HK-2 (cell line): Measurements from ENCODE around the gene TSR3.

Experiments
- DNase-seq: peaks from one replicate; pipeline ENCODE4 v3.0.0-alpha.2; 2018; ENCODE audit not compliant: unreplicated experiment

Gene TSR3

GRCh38 chr16:1377406-1378010, 25.8 kb upstream of the TSR3 start:
- no peak for DNase-seq

GRCh38 chr16:1375741-1376410, 24.2 kb upstream of the TSR3 start:
- DNase-seq, result no peak

DNA sequence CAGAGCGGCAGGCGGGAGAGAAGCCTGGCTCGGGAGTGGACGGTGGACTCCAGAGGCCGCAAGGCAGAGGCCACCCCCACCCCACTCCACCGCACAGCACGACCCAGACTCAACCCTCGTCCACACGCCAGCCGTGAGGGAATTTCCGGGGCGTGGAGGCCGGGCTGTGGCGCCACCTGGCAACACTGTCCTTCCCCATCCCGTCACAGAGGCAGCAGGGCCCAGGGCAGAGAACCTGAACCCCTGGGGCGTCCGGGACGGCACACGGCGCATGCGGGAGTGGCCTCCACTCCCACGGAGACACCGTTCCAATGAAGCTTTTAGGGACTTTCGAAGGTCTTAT, 23.6 kb upstream of the TSR3 start:
- no peak for DNase-seq

DNA sequence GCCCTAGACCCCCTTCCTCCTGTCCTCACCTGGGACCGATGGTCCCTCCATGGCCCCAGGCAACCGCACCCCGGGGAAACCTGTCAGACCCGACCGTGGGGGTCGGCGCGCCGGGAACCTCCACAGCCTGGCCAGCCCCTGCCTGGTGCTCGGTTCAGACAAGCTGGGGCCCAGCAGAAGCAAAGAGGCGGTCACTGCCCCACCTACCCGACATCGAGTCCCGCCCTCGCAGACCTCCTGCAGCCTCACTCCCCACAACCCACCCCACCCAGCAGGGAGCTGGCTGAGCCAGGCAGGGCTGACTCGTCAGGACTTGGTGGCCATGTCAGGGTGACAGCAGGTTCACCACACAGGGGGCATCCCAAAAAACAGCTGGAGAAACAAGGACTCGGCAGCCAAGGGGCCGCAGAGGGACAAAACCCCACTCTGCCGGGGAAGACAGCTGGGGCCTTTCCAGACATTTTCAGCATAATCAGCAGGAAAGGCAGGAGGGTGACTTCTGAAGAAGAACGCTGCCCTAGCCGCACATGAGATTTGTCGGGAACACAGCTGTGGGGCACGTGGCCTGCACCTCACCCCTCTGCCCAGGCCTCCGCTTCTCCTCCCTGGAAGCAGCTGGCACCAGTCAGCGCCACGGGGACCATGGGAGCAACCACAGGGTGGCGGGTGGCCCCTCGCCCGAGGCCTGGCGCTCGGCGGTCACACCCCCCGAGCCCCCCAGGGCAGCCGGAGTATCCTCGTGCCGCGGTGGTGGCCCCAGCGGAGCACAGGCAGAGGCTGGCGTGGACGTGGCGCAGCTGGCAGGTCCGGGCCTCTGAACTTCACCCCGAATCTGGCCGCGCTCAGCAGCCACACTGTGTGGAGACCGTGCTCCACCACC, 23.0 kb upstream of the TSR3 start:
- no peak for DNase-seq

- no peak for DNase-seq
Measured at GRCh38 chr16:1372292-1372950, 20.7 kb upstream of the TSR3 start.

- no peak for DNase-seq
Measured at GRCh38 chr16:1371054-1371978, 19.6 kb upstream of the TSR3 start.

- no peak for DNase-seq
Measured at GRCh38 chr16:1367486-1368174, 16.0 kb upstream of the TSR3 start.

DNA sequence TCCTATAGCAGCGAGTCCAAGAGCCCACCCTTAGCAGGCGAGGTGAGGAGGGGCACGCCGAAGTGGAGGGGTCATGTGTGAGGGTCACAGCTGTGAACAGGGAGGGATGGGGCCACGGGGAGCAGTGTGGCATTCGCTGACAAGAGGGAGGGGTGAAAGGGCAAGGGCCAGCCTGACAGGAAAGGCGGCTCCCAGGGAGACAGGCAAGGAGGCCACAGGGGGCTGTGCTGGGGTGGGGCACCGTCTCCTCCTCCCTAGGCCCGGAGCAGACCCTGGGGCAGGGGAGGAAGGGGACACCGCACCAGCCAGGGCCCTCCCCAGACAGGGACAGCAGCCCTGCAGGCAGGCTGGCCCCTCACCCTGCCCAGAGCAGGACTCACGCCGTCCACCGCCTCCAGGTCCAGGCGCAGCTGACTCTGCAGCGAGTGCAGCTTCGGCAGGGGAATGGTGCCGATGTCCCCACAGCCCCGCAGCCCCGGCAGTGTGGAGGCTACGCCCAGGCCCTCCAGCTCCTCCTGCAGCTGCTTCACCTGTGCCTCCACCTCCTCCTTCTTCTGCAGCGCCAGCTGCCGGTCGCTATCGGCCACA, 15.1 kb upstream of the TSR3 start:
- DNase-seq, result no peak

DNA sequence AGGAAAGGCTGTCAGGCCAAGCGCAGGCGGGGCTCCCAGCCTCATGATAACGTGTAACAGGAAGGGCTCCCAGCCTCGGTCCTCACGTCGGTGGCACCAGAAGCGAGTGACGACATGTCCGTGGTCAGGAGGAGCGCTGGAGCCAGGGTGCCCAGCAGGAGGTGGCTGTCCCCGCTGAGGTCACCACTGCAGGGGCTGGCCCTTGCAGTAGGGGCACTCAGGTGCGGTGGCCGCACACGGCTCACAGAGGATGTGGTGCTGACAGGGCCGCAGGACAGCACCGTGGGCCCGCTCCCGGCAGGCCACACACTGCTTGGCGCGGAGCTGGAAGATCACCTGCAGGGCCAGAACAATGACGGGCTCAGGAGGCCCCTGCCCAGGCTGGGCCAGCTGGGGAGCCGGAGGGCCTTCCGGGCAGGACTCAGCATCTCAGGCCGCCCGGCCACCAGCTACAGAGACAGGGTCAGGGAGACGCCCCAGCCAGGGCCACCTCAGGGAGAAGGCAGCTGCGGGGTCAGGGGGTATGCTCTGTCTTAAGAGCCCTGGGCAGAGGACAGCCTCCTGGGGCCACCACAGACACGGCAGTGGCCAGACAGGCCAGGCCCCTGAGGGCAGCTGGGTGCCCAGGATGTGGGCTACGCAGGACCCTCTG, 14.5 kb upstream of the TSR3 start:
- no peak for DNase-seq

GRCh38 chr16:1364510-1364909, 12.8 kb upstream of the TSR3 start:
- no peak for DNase-seq

GRCh38 chr16:1363501-1364041, 11.9 kb upstream of the TSR3 start:
- DNase-seq, result peak; percentile 33

DNA sequence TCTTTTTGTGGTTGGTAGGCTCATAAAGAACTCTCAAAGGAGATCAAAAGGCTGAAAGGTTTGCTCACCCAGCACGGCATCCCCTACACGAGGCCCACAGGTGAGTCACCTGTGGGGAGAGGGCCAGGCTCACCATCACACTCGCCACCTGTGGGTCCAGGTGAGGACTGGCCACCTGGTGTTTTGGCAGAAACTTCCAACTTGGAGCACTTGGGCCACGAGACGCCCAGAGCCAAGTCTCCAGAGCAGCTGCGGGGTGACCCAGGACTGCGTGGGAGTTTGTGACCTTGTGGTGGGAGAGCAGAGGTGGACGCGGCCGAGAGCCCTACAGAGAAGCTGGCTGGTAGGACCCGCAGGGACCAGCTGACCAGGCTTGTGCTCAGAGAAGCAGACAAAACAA, 11.1 kb upstream of the TSR3 start:
- DNase-seq, result no peak

DNA sequence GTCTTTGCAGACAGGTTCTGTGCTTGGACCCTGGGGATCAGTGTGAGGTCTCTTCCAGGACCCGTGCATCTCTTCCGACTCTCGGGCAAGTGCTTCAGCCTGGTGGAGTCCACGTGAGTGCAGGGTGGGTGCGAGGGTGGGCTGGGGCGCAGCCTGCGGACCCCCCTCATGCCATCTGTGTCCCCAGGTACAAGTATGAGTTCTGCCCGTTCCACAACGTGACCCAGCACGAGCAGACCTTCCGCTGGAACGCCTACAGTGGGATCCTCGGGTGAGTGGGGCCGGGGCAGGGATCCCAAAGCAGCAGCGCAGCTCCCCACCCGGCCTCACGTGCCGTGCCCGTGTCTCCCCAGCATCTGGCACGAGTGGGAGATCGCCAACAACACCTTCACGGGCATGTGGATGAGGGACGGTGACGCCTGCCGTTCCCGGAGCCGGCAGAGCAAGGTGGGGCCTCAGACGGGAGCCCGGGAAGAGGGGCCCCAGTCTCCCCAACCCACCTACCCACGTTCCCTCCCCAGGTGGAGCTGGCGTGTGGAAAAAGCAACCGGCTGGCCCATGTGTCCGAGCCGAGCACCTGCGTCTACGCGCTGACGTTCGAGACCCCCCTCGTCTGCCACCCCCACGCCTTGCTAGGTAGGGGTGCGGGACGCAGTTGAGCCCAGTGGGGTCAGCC, 10.1 kb upstream of the TSR3 start:
- DNase-seq, result no peak

DNA sequence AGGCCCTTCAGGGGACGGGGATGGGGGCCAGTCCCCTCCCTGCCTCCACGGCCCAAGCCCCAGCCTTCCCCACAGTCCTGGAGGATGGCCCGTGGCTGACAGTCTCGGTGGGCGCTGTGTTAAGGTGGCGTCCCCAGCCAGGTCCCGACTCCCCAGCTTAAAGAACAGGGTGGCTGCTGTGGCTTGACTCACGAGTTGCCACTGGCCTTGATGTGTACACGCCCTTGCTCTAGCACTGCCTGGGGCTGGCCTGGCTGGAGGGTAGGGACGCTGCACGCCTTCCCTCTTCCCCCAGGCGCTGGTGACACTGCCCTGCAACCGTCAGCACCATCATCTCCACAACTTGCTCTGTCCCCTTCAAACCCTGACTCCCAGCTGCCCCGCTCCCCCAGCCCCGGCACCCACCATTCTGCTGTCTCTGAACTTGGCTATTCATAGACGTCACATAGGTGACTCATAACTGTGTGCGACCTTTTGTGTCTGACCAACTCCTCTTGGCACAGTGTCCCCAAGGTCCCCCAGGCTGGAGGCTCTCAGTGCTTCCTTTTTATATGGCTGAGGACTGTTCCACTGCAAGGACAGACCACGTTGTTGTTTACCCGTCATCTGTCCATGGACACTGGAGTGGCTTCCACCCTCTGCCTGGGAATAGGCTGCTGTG, 6.4 kb upstream of the TSR3 start:
- no peak for DNase-seq

DNA sequence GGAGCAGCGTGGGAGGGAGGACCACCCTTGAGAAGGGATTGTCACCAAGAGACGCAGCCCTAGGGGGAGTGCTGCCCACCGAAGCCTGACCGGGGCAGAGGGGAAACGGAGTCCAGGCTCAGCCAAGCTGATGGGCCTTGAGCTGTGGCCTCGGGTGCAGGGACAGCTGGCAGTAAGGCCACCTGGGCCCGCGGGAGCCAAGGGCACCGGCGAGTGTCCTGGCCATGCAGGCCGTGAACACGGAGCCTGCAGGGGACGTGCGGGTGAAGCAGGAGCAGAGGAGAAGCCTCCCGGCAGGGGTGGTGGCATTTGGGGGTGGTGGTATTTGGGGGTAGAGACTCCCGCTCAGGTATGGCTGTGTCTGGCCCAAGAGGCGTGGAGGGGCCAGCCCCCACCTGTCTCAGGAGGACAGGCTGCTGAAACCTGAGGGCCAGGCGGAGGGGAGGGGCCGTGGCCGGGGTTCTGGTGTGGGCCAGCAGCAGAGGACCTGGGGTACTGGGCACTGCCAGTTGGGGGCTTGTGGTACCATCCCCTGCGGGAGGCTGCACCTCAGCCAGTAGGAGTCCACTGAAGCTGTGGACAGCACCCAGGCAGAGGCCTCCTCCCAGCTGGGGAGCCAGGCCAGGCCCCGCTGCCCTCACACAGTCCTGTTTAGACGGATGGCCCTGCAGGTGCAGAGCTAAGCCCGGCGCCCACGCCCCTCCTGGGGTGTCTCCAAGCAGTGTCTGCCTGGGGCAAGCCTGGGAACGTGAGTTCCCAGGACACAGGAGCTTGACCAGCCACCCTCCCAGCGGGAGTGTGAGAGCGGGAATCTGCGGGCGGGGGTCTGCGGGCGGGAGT, 4.6 kb upstream of the TSR3 start:
- no peak for DNase-seq

GRCh38 chr16:1355591-1355990, 3.9 kb upstream of the TSR3 start:
- DNase-seq, result no peak

- DNase-seq, result no peak
Measured at GRCh38 chr16:1354815-1355540, 3.3 kb upstream of the TSR3 start.
